Hematopoietic multipotent progenitor cell treated with erythropoietin and hydrocortisone succinate and interleukin-3 and kit ligand, for 17 days (in vitro differentiated cells): ENCODE results near the gene C1GALT1.
"Not testable (repeated sequence)": the region's sequence is repeated elsewhere in the genome, so short reads cannot be mapped to it uniquely, and the experiment has no call there.

Experiments used
- DNase-seq: peaks from one replicate; pipeline ENCODE4 v3.0.0-alpha.2; 2015; ENCODE audit warnings: low spot score

Gene C1GALT1

DNA sequence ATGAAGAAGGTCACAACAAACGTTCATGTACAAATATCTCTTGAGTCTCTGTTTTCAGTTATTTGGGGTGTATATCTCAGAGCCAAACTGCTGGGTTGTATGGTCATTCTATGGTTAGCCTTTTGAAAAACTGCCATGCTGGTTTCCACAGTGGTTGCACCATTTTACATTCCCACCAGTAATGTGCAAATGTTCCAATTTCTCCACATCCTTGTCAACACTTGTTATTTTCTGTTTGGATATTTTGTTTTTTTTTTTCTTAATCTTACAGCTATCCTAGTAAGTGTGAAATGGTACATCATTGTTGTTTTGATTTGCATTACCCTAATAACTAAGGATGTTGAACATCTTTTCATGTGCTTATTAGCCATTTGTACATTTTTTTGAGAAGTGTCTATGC lies 13.0 kb upstream of the C1GALT1 start:
- no peak for DNase-seq

DNA sequence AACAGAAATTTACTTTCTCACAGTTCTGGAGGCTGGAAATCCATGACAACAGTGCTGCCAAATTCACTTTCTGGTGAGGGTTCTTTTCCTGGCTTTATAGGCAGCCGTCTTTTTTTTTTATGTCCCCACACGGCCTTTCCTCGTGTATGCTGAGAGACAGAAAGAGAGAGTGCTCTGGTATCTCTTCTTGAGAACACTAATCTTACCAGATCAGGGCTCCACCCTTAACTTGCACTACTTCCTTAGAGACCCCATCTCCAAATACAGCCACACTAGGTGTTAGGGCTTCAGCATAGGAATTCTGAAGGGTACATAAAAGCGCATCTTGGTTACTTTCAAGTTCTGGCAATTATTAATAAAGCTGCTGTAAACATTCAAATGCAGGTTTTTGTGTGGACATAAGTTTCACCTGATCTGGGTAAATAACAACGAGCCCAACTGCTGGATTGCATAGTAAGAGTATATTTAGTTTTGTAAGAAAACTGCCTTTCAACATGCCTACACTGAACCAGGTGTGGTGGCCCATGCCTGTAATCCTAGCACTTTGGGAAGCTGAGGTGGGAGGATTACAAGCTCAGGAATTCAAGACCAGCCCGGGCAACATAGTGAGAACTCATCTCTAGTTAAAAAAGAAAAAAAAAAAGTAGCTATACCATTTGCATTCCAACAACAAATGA lies 8.2 kb upstream of the C1GALT1 start:
- no peak for DNase-seq

DNA sequence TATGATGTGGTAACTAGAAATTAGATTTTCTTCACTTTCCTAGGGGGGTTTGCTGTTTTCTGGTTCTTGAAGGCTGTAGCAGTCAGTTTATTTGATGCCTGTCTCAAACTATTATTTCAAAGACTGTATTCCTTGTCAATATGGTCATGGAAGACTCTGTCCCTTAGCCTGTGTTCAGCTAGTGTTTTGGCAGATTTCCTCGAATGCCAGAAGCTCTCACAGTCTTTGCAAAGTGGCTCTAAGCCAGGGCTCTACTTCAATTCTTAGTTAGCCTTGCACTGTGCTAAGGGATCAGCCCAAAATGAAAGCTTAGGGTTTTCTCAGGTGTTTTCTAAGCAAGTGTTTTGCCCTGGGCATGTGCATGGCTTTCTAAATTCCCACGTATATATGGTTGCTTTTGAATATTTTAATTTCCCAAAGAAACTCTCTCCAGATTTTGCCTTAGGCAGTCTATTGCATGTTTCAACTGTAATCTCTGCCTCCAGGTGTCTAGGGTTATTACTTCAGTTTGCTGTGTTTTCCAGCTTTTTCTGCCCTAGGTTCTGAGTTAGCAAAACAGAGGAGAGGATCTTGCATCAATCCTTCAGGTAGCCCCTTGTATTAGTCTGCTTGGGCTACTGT lies 7.2 kb upstream of the C1GALT1 start:
- DNase-seq = no peak

DNA sequence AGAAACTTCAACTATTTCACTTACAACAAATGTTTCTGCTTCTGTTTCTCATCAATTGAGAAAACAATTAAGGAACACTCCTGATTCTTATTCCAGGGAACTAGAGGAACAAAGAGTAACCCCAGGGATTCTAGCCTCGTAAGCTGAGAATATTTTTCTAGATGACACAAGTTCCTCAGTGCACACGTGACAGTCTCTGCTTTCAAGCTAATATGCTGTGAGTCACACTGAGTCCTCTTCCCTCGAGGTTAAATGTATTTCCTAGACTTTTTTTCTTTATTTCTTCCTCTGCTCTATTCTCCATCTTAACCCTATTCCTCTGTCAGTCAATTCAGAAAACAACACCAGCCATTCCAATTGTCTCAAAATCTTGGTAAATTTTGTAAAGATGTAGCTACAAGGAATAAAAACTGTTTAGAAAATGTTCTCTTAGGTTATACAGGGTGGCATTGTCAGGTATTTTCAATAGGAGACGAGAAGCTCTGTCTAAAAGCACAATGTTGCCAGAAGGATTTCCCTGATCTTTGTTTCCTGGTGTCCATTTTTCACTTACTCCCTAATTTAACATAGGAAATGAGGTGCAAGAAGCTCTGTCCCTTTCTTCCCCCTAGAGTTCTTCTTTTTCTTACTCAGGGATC lies 5.8 kb upstream of the C1GALT1 start:
- DNase-seq = no peak

DNA sequence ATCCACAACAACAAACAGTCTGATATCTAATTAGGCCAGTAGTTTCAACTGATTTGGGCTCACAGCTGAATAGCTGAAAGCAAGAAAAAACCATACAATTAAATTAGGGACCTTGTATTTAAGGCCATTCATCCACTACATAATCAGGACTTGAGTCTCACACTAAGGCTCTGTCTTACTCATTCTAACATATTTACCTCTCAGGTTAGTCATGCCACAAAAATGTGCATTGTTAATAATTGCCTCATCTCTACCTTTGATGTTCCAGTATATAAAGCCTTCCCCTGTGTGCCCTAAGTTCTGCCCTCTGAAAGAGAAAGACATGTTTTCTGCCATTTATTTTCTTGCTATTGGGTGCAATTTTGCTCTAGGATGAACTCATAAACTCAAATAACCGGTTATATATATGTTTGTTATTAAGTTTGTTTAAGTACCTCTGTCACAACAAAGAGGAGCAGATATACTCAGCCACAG lies 5.3 kb upstream of the C1GALT1 start:
- no peak for DNase-seq

DNA sequence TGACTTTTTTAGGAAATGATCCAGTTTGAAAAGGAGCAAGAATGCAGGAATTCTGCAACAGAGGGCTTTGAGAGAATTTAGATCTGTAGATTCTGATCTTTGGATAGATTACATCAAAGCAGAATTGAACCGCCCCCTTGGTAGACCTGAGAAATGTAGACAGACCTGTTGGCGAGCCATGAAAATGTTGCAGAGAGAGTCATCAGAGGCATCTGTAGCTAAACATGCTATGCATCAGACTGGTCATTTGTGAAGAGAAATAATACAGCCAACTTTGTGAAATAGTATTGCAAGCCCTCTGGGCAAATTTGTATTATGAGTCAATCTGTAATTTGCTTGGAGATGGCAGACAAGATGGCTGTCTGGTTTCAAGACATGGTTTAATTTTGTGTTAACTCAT lies 4.3 kb upstream of the C1GALT1 start:
- no peak for DNase-seq

DNA sequence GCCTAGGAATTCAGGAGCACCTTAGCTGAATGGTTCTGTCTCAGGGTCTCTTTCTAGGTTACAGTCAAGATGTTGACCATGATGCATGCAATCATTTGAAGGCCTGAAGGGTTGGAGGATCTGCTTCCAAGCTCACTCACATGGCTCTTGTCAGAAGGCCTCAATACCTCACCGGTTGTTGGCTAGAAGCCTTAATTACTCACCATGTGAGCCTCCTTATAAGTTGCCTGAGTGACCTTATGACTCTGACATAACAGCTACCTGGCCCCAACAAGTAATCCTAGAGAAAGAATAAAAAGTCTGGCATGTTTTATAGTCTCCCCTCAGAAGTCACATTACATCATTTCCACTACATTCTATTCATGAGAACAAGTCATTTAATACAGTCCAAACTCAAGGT lies 3.4 kb upstream of the C1GALT1 start:
- no peak for DNase-seq

DNA sequence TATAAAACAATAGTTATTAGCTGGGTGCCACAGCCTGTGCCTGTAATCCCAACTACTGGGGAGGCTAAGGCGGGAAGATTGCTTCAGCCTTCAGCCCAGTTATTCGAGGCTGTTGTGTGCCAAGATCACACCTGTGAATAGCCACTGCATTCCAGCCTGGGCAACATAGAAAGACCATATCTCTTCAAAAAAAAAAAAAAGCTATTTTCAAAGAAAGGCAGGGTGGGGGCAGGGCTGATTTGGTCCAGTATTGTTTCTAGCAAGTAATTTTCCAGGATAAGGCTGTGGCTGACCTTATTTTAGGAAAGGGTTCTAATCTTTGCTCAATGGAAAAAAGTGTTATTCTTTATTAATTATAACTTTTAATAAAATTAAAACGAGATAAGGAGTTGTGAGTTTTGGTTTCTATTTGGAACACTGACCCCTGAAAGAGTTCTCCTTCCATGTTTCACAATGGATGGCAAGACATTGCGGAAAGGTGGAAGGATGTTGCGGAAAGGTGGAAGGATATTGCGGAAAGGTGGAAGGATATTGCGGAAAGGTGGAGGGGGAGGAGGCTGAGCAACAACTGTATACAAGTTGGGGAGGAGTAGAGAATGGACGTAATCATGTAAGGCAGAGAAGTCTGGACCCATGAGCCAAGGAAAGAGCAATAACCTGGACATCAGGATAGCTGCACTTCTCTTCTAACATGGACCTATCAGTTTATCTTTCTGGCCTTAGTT lies 1.5 kb upstream of the C1GALT1 start:
- DNase-seq = no peak

DNA sequence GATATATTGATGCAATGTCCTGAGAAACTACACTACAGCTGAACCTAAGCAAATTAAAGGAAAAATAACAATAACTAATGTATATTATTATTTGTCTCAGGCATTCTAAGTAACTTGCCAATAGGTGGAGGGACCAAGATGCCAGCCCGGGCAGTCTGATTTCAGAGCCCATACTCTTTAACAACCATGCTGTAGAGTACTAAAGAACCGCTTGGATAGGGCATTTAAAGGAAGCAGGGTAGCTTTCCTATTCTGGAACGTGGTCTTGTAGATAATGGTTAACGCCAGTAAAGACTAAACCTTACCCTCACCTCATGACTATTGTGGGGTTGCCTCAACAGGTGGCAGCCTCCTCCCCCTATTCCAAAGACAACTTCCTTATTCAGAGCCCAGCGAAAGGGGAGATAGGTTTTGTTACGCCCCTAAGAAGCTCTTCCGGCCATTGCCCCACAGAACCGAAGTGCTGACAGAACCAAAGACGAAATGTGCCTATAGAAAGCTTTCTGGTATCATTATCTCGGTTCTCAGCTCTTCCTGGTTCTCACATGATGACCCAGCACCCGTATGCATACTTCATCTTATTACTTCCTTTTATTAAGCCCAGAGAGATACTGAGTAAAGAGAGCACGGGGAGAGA lies 707 bp upstream of the C1GALT1 start:
- no peak for DNase-seq

DNA sequence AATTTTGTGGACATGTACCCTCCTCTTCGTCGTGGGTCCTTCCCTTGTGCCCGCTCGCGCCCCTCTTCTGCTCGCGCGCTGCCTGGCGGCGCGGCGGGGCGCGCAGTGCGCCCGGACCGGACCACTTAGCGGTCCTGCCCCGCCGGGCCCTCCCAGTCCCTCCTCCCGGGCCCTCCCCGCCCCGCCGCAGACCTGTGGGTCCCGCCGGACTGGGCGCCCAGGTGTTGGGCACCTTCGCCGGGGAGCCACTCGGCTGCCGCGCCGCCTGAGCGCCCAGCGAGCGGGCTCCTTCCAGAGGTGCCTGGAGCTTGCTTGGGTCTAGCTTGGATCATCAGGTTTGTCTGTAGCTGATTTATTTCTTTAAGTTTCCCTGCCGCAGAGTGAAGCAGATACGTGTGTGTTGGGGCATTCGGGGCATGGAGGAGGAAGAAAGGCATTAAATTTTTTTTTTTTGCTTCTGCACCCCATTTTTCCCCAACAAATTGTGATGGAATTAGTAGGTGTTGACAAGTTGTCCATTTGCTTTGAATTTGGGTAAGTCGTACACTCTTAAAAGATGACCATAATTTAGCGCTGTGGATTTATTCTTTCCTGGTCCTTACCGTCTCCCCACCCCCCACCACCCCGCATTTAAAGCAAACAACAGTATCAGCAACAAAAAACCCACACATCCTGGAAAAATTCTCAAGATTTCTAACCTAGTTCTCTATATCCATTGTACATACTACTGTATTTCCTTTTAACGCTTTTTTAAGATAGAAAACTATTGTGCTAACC lies 905 bp downstream of the C1GALT1 start:
- DNase-seq = peak; percentile 53

DNA sequence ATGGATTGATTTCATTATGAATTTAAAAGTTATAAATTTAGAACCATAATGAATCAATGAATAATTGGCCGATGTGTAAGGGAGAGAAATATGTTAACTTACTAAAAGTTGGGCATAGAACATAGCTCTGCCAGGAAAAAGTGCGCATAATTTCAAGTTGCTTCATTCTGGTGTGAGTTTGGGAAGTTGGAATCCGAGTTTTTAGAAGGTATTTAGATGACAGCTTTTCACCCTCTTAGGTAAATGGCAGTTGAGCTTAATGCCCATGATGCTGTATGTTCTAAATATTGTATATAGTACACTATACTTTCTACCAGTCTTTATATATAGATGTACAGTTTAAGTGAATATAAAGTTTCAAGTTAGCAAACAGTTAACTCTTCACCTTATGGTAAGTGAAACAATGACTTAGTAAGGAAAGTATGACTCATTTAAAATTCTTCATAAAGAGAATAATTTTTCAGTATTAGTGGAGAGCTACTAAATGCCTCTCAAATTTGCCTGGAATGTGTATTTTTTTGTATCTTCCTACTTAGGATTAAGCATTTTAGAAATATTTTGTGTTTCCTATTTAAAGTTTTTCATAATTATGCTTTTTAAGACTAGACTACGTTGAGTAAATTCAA lies 1.6 kb downstream of the C1GALT1 start:
- DNase-seq = peak; percentile 34

DNA sequence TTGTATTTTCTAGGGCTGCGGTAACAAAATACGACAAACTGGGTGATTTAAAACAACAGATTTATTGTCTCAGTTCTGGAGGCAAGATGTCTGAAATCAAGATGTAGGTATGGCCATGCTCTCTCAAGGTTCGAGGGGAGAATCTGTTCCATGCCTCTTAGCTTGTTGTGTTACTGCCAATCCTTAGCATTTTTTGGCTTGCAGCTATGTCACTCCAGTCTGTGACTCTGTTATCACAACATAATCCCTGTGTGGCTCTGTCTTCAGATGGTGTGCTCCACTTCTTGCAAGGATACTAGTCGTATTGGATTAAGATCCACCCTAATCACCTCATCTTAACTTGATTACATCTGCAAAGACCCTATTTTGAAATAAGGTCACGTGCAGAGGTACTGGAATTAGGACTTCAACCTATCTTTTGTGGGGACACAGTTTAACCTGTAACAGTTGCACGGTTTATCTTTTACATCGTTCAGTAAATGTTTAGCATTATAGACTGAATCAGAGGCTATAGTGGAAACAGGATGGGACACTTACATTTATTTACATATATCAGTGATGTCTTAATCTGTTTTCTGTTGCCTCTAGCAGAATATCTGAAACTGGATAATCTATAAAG lies 3.1 kb downstream of the C1GALT1 start:
- no peak for DNase-seq

DNA sequence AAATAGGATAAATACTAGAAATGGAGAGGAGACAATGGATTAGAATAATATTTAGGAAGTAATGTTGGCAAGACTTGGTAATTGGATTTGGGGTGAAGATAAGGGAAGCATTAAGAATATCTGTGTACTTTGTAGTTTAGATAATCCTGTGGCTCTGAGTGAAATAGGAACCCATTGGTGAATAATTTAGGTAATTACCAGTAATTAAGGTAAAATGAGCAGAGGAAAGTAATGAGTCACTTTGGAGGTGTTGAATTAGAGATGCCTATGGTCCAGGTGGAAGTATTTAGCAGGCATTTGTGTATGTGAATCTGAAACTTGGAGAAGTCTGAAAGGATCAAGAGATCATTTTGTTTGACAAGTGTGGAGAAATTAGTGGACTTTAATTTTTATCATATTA lies 5.7 kb downstream of the C1GALT1 start:
- no peak for DNase-seq

DNA sequence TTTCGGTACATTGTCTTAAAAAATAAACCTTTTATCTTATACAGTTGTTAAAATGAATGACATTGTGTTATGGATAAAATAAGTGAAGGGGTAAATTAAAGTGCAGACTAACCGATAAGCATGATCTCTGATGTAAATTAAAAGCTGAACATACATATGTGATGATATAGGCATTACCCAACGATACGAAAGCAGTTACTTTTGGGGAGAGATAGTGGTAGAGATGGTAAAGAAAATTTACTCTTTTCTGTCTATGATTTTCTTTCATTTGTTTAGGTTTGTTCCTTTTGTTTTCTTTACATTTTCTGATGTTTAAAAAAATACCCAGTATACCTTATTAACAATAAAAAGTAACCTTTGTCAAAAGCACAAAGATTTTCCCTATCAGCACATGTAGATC lies 6.4 kb downstream of the C1GALT1 start:
- no peak for DNase-seq

DNA sequence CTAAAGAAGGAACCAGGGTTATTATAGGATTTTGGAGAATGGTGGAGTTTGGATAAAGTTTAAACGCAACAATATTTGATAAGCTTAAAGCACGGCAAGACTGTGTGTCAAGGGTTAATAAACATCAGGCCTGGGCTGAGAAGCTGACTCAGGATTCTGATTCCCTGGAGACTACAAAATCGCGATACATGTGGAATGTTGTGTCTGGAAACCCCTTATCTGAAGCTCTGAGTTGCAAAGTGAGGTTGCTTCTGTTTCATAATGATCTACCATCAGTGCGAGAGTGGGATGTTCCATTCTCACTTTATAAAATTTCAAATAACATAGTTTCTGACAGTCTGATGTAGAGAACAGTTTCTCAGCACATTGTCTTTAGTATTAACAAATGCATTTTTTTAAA lies 7.8 kb downstream of the C1GALT1 start:
- no peak for DNase-seq

DNA sequence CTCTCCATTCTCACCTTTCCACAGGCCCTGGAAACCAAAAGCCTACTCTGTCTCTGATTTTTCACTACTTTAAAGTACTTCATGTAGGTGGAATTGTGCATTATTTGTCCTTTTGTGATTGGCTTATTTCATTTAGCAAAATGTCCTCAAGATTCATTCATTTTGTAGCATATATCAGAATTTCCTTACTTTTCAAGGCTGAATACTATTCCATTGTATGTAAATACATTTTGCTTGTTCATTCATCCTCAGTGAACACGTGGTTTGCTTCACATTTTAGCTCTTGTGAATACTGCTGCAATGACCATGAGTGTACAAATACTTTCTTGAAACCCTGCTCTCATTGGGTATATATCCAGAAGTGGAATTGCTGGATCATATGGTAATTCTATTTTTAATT lies 8.8 kb downstream of the C1GALT1 start:
- DNase-seq = no peak

DNA sequence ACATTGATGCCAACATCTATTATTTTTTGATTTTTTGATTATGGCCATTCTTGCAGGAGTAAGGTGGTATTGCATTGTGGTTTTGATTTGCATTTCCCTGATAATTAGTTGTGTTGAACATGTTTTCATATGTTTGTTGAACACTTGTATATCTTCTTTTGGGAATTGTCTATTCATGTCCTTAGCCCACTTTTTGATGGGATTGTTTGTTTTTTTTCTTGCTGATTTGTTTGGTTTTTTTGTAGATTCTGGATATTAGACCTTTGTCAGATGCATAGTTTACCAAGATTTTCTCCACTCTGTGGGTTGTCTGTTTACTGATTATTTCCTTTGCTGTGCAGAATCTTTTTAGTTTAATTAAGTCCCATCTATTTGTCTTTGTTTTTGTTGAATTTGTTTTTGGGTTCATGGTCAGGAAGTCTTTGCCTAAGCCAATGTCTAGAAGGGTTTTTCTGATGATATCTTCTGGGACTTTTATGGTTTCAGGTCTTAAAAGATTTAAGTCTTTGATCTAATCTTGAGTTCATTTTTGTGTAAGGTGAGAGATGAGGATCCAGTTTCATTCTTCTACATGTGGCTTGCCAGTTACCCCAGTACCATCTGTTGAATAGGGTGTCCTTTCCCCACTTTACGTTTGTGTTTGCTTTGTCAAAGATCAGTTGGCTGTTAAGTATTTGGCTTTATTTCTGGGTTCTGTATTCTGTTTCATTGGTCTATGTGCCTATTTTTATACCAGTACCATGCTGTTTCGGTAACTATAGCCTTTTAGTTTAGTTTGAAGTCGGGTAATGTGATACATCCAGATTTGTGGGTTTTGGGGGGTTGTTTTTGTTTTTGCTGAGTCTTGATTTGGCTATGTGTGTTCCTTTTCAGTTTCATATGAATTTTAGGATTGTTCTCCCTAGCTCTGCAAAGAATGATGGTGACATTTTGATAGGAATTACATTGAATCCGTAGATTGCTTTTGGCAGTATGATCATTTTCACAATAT lies 10.7 kb downstream of the C1GALT1 start:
- not testable (repeated sequence) for DNase-seq

DNA sequence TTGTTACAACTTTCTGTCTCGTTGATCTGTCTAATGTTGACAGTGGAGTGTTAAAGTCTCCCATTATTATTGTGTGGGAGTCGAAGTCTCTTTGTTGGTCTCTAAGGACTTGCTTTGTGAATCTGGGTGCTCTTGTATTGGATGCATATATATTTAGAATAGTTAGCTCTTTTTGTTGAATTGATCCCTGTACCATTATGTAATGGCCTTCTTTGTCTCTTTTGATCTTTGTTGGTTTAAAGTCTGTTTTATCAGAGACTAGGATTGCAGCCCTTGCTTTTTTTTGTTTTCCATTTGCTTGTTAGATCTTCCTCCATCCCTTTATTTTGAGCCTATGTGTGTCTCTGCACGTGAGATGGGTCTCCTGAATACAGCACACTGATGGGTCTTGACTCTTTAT lies 17.2 kb downstream of the C1GALT1 start:
- DNase-seq = not testable (repeated sequence)

DNA sequence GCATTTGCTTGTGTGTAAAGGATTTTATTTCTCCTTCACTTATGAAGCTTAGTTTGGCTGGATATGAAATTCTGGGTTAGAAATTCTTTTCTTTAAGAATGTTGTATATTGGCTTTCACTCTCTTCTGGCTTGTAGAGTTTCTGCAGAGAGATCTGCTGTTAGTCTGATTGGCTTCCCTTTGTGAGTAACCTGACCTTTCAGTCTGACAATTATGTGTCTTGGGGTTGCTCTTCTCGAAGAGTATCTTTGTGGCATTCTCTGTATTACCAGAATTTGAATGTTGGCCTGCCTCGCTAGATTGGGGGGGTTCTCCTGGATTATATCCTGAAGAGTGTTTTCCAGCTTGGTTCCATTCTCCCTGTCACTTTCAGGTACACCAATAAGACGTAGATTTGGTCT lies 17.9 kb downstream of the C1GALT1 start:
- not testable (repeated sequence) for DNase-seq
